PC-3 (cell line): Measurements from ENCODE around the gene NACC1. TPM values are rescaled to one million over a fixed set of nuclear protein-coding genes. Genes with fewer than 3 reads are reported as not detected.
A peak's percentile ranks its signal among the peaks of the same experiment; 100 is the strongest.
"Not testable (repeated sequence)": the region's sequence is repeated elsewhere in the genome, so short reads cannot be mapped to it uniquely, and the experiment has no call there.

Source experiments
- ATAC-seq: fragments of 200-7000 bp; cut with Tn5 transposase; 2 replicates; pipeline ENCODE4 v1.9.1; 2020; ENCODE audit warnings: mild to moderate bottlenecking, moderate library complexity
- BruUV-seq: library from RNA; stranded (reverse); fragments of 400-500 nt; replicated peaks from 2 replicates; lab custom pipeline; 2021; lab: Mats Ljungman, UMichigan
- CTCF ChIA-PET: fragments of 300-600 bp; sonication (Branson Sonifier 250); formaldehyde crosslinking; loops from one replicate; lab custom pipeline; 2022; ENCODE audit warnings: antibody characterized with exemption; lab: Charles Lee
- POLR2A ChIA-PET: fragments of 300-600 bp; sonication (Branson Sonifier 250); formaldehyde crosslinking; loops from one replicate; lab custom pipeline; 2022; ENCODE audit warnings: antibody characterized with exemption; ENCODE audit not compliant: unreplicated experiment; lab: Charles Lee
- DNase-seq: peaks from one replicate; pipeline ENCODE4 v3.0.0-alpha.2; 2015
- H2AFZ ChIP-seq: fragments of 300-600 bp; sonication (generic); 2 replicates; pipeline ENCODE4 v1.6.0; 2016; ENCODE audit warnings: antibody characterized with exemption, low read length
- H3F3A ChIP-seq: fragments of 300-600 bp; sonication (generic); one replicate; pipeline ENCODE4 v1.6.0; 2017; ENCODE audit warnings: antibody characterized with exemption, low read length, control low read depth, mild to moderate bottlenecking; ENCODE audit not compliant: unreplicated experiment
- H3K27ac ChIP-seq: fragments of 300-600 bp; sonication (generic); 2 replicates; pipeline ENCODE4 v1.5.1; 2016; ENCODE audit warnings: mild to moderate bottlenecking, low read length
- H3K27me3 ChIP-seq: fragments of 300-600 bp; sonication (generic); 2 replicates; pipeline ENCODE4 v1.6.1; 2016; ENCODE audit warnings: low read length, mixed read lengths
- H3K36me3 ChIP-seq: fragments of 300-600 bp; sonication (generic); 2 replicates; pipeline ENCODE4 v1.6.1; 2016; ENCODE audit warnings: low read depth, mixed run types, low read length, mixed read lengths
- H3K4me1 ChIP-seq: fragments of 300-600 bp; sonication (generic); 2 replicates; pipeline ENCODE4 v1.5.1; 2016; ENCODE audit warnings: low read length; ENCODE audit not compliant: insufficient read depth
- H3K4me2 ChIP-seq: fragments of 300-600 bp; sonication (generic); 2 replicates; pipeline ENCODE4 v1.6.0; 2016; ENCODE audit warnings: low read length
- H3K4me3 ChIP-seq: fragments of 300-600 bp; sonication (generic); 2 replicates; pipeline ENCODE4 v1.5.1; 2016; ENCODE audit warnings: mild to moderate bottlenecking, low read length, mixed read lengths
- H3K79me2 ChIP-seq: fragments of 300-600 bp; sonication (generic); 2 replicates; pipeline ENCODE4 v1.6.1; 2017; ENCODE audit warnings: low read length, mixed read lengths
- H3K9ac ChIP-seq: fragments of 300-600 bp; sonication (generic); 2 replicates; pipeline ENCODE4 v1.6.0; 2016; ENCODE audit warnings: mild to moderate bottlenecking, low read length
- H3K9me2 ChIP-seq: fragments of 300-600 bp; sonication (generic); replicated peaks from 2 replicates; pipeline ENCODE4 v1.6.1; 2016; ENCODE audit warnings: mixed run types, low read length, mixed read lengths
- H3K9me3 ChIP-seq: fragments of 300-600 bp; sonication (generic); 2 replicates; pipeline ENCODE4 v1.6.1; 2016; ENCODE audit warnings: low read length, mixed read lengths
- H4K20me1 ChIP-seq: fragments of 300-600 bp; sonication (generic); 2 replicates; pipeline ENCODE4 v1.6.1; 2016; ENCODE audit warnings: low read length, mixed read lengths
- EZH2 ChIP-seq: fragments of 300-600 bp; sonication (generic); IDR thresholded peaks from one replicate; pipeline ENCODE4 v1.6.1; 2017; ENCODE audit warnings: antibody characterized with exemption, mild to moderate bottlenecking, low read length; ENCODE audit not compliant: unreplicated experiment
- EZH2phosphoT487 ChIP-seq: fragments of 300-600 bp; sonication (generic); IDR thresholded peaks from 2 replicates; pipeline ENCODE4 v1.6.1; 2018; ENCODE audit warnings: mild to moderate bottlenecking, antibody characterized with exemption, low read length, borderline replicate concordance
- intact Hi-C: fragments of 100-400 bp; cut with micrococcal nuclease; formaldehyde crosslinking; loops from 2 replicates; pipeline ENCODE4 v1.9.0; 2023
- total RNA-seq: library from RNA; depleted of rRNA; stranded (reverse); fragments of >200 nt; gene quantifications from 2 replicates; pipeline ENCODE4 v1.2.3, GENCODE V29; 2014
- TF ChIP-seq, protein P1 (sequence below): fragments of 300-600 bp; sonication (generic); conservative IDR thresholded peaks from 2 replicates; pipeline ENCODE4 v1.5.1; 2017; ENCODE audit warnings: antibody characterized with exemption, low read depth, mild to moderate bottlenecking, low read length

The NACC1 gene
- total RNA-seq, 1 experiment from 2014 or later, result 266 TPM

DNA sequence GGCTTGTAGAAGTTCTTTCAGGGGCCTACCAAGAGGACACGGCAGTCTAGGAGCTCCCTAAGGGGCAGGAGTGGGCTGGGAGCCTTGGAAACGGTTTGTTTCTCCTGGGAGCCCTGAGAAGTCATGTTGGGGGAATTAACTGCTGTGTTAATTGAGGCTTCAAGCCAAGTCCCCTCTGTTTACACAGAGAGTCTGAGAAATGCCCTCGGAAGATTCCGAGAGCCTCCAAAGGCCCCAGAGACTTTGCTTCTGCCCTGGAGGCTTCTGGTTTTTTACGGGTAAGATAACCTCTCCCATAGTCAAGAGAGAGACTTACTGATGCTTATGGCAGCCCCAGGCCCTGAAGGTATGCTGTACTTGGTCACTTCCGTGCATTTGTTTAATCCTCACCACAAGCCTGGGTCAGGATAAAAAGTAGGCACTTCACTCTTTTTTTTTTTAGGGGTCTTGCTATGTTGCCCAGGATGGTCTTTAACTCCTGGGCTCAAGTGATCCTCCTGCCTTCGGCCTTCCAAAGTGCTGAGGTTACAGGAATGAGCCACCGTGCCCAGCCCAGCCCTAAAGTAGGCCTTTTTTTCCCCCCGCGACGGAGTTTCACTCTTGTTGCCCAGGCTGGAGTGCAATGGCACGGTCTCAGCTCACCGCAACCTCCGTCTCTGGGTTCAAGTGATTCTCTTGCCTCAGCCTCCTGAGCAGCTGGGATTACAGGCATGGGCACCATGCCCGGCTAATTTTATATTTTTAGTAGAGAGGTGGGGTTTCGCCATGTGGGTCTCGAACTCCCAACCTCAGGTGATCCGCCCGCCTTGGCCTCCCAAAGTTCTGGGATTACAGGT lies 47.3 kb downstream of the NACC1 start:
- TF ChIP-seq, protein P1, sequence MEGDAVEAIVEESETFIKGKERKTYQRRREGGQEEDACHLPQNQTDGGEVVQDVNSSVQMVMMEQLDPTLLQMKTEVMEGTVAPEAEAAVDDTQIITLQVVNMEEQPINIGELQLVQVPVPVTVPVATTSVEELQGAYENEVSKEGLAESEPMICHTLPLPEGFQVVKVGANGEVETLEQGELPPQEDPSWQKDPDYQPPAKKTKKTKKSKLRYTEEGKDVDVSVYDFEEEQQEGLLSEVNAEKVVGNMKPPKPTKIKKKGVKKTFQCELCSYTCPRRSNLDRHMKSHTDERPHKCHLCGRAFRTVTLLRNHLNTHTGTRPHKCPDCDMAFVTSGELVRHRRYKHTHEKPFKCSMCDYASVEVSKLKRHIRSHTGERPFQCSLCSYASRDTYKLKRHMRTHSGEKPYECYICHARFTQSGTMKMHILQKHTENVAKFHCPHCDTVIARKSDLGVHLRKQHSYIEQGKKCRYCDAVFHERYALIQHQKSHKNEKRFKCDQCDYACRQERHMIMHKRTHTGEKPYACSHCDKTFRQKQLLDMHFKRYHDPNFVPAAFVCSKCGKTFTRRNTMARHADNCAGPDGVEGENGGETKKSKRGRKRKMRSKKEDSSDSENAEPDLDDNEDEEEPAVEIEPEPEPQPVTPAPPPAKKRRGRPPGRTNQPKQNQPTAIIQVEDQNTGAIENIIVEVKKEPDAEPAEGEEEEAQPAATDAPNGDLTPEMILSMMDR, result no peak
- H3K9me3 ChIP-seq, result no peaks in the 10 kb centered on the region
- H4K20me1 ChIP-seq, result no peaks in the 10 kb centered on the region
- intact Hi-C loops, result loop anchor here (10.0 kb wide), 1 partner anchor 669 kb away; no protein-coding TSS in a partner anchor
- DNase-seq (peak; percentile 75), ATAC-seq (no peak)
- H3K4me3 ChIP-seq, result peak overlapping the region; percentile 51; the same call in 1 of the 2 replicates
- H3K4me1 ChIP-seq, result peaks cover 89% of the 10 kb centered on the region
- H3K27me3 ChIP-seq, result no peaks in the 10 kb centered on the region
- H3K4me2 ChIP-seq, result peak overlapping the region; percentile 82
- peaks cover 11% of the 10 kb centered on the region for H3F3A ChIP-seq
- TSS peak; percentile 8 for BruUV-seq
- H3K9ac ChIP-seq, result peak overlapping the region; percentile 95
- H3K27ac ChIP-seq, result peak overlapping the region; percentile 97
- ChIA-PET POLR2A (interaction anchor here (0.6 to 1.0 kb wide), 2 partner anchors 10 to 78 kb away, joined by 4 to 6 read pairs; no protein-coding TSS in a partner anchor), CTCF (interaction anchor here (1.0 to 1.1 kb wide), 2 partner anchors 10 to 83 kb away, joined by 3 to 5 read pairs; no protein-coding TSS in a partner anchor)
- peaks cover 31% of the 10 kb centered on the region for H3K79me2 ChIP-seq
- no peaks in the 10 kb centered on the region for H3K9me2 ChIP-seq
- no peaks in the 10 kb centered on the region for H3K36me3 ChIP-seq
- H2AFZ ChIP-seq, result 0 out of 2 replicates have a peak overlapping the region, but pooled peaks have one; percentile 66

GRCh38 chr19:13166151-13166550 lies 48.1 kb downstream of the NACC1 start:
- H3K27me3 ChIP-seq, DNase-seq, H3K4me2 ChIP-seq, ATAC-seq, BruUV-seq, H3K4me3 ChIP-seq, H3K9me2 ChIP-seq, H3K36me3 ChIP-seq, H2AFZ ChIP-seq, H4K20me1 ChIP-seq, CTCF ChIA-PET, H3K9me3 ChIP-seq: not testable (repeated sequence)
- POLR2A ChIA-PET, result interaction anchor here (2.1 kb wide), 1 partner anchor 13 kb away, joined by 16 read pairs; no protein-coding TSS in a partner anchor
- peak overlapping the region; percentile 95 for H3K9ac ChIP-seq
- peaks cover 11% of the 10 kb centered on the region for H3F3A ChIP-seq
- H3K27ac ChIP-seq, result peak overlapping the region; percentile 97
- intact Hi-C loops, result loop anchor here (10.0 kb wide), 1 partner anchor 669 kb away; no protein-coding TSS in a partner anchor
- peaks cover 33% of the 10 kb centered on the region for H3K79me2 ChIP-seq
- peaks cover 91% of the 10 kb centered on the region for H3K4me1 ChIP-seq

- intact Hi-C loops, result loop anchor here (10.0 kb wide), 1 partner anchor 665 kb away; no protein-coding TSS in a partner anchor
- peaks cover 23% of the 10 kb centered on the region for H3K79me2 ChIP-seq
- TF ChIP-seq EZH2phosphoT487, result no peak
- no peak for TF ChIP-seq EZH2
- TF ChIP-seq, protein P1, result no peak
- peaks cover 81% of the 10 kb centered on the region for H3K4me1 ChIP-seq
- peak overlapping the region; percentile 81 for H3K4me2 ChIP-seq
- peak overlapping the region; percentile 92 for H3K9ac ChIP-seq
- H3K4me3 ChIP-seq, result no peak overlapping the region
- CTCF ChIA-PET, result interaction anchor here (0.7 to 1.0 kb wide), 2 partner anchors 25 to 78 kb away, joined by 3 read pairs; no protein-coding TSS in a partner anchor
- ATAC-seq (peak; percentile 52), DNase-seq (peak; percentile 99)
- H3K27me3 ChIP-seq, result no peaks in the 10 kb centered on the region
- H3K9me3 ChIP-seq, result no peaks in the 10 kb centered on the region
- H2AFZ ChIP-seq, result no peak overlapping the region
- peak overlapping the region; percentile 97 for H3K27ac ChIP-seq
- BruUV-seq, result no TSS peak
- POLR2A ChIA-PET, result interaction anchor here (0.6 kb wide), 2 partner anchors 14 to 549 kb away, joined by 3 read pairs; no protein-coding TSS in a partner anchor
- no peaks in the 10 kb centered on the region for H4K20me1 ChIP-seq
- H3K9me2 ChIP-seq, result no peaks in the 10 kb centered on the region
- H3K36me3 ChIP-seq, result no peaks in the 10 kb centered on the region
- peaks cover 5% of the 10 kb centered on the region for H3F3A ChIP-seq
Observed at GRCh38 chr19:13169769-13170168, 51.7 kb downstream of the NACC1 start.
